ENCODE data around the gene NAGLU. TPM values are rescaled to one million over a fixed set of nuclear protein-coding genes. Genes with fewer than 3 reads are reported as not detected.

Gene NAGLU
- total RNA-seq, 3 donors from 2014 or later = 28.9 to 51.8 (median 35.6) TPM

DNA sequence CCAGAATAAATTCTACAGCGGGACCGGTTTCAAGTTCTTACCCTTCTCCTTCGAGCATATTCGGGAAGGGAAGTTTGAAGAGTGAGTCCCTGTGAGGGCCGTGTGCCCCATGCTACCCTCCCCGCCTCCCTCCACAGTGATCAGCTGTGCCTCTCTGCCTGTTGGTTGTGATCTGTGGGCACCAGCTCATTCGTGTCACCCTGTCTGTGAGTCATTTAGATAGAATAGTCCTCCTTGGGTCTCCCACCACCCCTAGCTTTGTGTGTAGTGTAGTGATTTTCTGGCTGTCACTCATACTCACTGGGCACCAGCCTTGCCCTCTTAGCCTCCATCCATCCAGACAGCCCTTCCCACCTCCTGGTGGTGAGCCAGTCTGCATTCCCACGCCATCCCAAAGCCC is 15.0 kb upstream of the NAGLU start:
- ATAC-seq (no peak), DNase-seq (peak in 1 of 3 donors; percentile 21)
- no peak overlapping the region for H3K4me3 ChIP-seq
- intact Hi-C loops (cut with DNase I, micrococcal nuclease) = no loop called here
- TF ChIP-seq CTCF (IDR thresholded peaks at IDR 0.05) = no peak
- no peaks in the 10 kb centered on the region for H3K9me3 ChIP-seq
- peaks cover 50% of the 10 kb centered on the region for H3K4me1 ChIP-seq (ENCODE audit: low read depth)
- no peaks in the 10 kb centered on the region for H3K36me3 ChIP-seq (ENCODE audit: low read depth)

GRCh38 chr17:42521666-42522262 is 14.3 kb upstream of the NAGLU start:
- Histone ChIP-seq H3K4me3 (no peak overlapping the region), H3K9me3 (no peaks in the 10 kb centered on the region), H3K36me3 (ENCODE audit: low read depth) (no peaks in the 10 kb centered on the region), H3K4me1 (ENCODE audit: low read depth) (peaks cover 50% of the 10 kb centered on the region)
- TF ChIP-seq CTCF (IDR thresholded peaks at IDR 0.05) = no peak
- ATAC-seq (no peak), DNase-seq (peak in 1 of 3 donors; percentile 46)
- intact Hi-C loops (cut with DNase I, micrococcal nuclease) = no loop called here

DNA sequence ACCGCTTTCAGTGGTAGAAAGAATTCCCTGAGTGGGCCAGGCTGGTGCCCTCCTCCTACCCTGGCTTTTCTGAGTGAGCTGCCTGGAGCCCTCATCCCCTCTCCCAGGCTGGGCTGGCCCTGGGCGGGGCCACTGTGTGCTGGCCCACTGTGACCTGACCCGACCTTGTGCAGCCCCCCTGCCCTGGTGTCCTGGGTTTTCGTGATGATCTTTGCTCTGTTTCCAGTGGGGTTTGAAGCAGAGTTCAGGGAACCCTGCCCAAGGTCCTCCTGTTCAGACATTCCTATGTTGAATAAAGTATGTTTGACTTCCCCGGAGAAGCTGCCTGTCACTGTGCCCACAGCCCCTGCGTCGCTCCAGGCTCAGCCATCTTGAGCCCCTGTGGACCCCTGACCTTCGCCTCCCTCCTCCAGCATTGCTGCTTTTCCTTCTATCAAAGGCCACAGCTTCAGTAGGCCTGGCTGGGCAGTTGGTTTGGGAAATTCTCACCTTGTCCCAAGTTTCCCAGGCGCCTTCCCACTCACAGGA is 13.7 kb upstream of the NAGLU start:
- Histone ChIP-seq H3K9me3 (no peaks in the 10 kb centered on the region), H3K36me3 (ENCODE audit: low read depth) (no peaks in the 10 kb centered on the region), H3K4me3 (no peak overlapping the region), H3K4me1 (ENCODE audit: low read depth) (peaks cover 48% of the 10 kb centered on the region)
- no peak for TF ChIP-seq CTCF (IDR thresholded peaks at IDR 0.05)
- DNase-seq (peak in 1 of 3 donors; percentile 30), ATAC-seq (no peak)
- intact Hi-C loops (cut with DNase I, micrococcal nuclease) = no loop called here

GRCh38 chr17:42522798-42523278 is 13.2 kb upstream of the NAGLU start:
- Histone ChIP-seq H3K4me3 (no peak overlapping the region), H3K9me3 (no peaks in the 10 kb centered on the region), H3K36me3 (ENCODE audit: low read depth) (no peaks in the 10 kb centered on the region), H3K4me1 (ENCODE audit: low read depth) (peaks cover 42% of the 10 kb centered on the region)
- no peak for TF ChIP-seq CTCF (IDR thresholded peaks at IDR 0.05)
- peak in 1 of 3 donors; percentile 21 for DNase-seq
- intact Hi-C loops (cut with DNase I, micrococcal nuclease) = no loop called here
- no peak for ATAC-seq

DNA sequence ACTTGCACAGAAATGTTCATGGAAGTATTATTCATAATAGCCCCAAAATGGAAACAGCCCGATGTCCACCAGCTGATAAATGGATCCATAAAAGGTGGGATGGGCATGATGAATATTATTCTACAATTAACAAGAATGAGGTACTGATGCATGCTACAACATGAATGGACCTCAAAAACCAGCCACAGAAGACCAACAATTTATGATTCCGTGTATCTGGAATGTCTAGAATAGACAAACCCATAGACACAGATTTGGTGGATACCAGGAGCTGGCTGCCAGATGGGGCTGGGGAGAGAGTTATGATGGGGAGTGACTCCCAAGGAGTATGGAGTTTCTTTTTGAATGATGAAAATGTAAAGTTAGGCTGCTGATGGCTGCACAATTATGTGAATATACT is 10.8 kb upstream of the NAGLU start:
- H3K4me1 ChIP-seq (ENCODE audit: low read depth) = peaks cover 22% of the 10 kb centered on the region
- TF ChIP-seq CTCF (IDR thresholded peaks at IDR 0.05) = no peak
- intact Hi-C loops (cut with DNase I, micrococcal nuclease) = no loop called here

More for the DNA sequence above, 10.8 kb upstream of the NAGLU start:
- Histone ChIP-seq H3K36me3 (ENCODE audit: low read depth) (no peaks in the 10 kb centered on the region), H3K4me3 (no peak overlapping the region), H3K9me3 (no peaks in the 10 kb centered on the region)
- no peak for ATAC-seq
- peak in 1 of 3 donors; percentile 3 for DNase-seq

Measured in mucosa of descending colon (tissue), 3 donors.